ENCODE measurements around the gene NAP1L4.

The NAP1L4 gene

GRCh38 chr11:2924821-2925675, 67.1 kb downstream of the NAP1L4 start:
- no peak for DNase-seq (ENCODE audit: low spot score)
- CTCF ChIA-PET: interaction anchor here (0.9 to 1.1 kb wide), 3 partner anchors 13 to 96 kb away, joined by 3 to 4 read pairs (median 3); no protein-coding TSS in a partner anchor
- H3K27ac ChIP-seq: peak overlapping the region; percentile 64
- POLR2A ChIA-PET (ENCODE audit: low non-redundant PET): interaction anchor here (1.7 kb wide), 1 partner anchor 23 kb away, joined by 6 read pairs; a partner anchor contains a TSS
- TF ChIP-seq CTCF (conservative IDR thresholded peaks at IDR 0.05; ENCODE audit: low read depth): no peak

DNA sequence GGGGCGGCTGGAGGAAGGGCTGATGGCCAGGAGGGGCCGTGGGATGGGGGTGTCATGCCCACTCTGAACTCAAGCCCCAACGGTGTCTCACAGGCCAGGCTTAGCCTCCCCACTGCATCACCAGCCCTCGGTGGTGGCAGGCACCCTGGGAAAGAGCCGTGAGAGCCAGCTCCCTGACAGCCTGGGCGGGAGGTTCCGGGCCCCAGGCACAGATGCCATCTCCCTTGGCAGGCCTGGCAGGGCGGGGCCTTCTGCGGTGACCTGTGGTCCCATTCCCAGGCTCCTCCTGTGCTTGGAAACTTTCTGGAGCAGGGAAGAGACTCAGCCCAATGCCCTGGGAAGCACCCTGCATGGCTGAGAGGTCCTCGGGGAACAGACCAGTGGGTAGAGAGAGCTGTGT, 67.7 kb downstream of the NAP1L4 start:
- TF ChIP-seq CTCF (conservative IDR thresholded peaks at IDR 0.05; ENCODE audit: low read depth): no peak
- ChIA-PET CTCF (interaction anchor here (0.6 to 1.1 kb wide), 4 partner anchors 12 to 618 kb away, joined by 3 to 4 read pairs (median 3); no protein-coding TSS in a partner anchor), POLR2A (ENCODE audit: low non-redundant PET) (interaction anchor here (0.6 to 1.7 kb wide), 2 partner anchors 22 to 24 kb away, joined by 4 to 6 read pairs; a partner anchor contains a TSS)
- peak overlapping the region; percentile 64 for H3K27ac ChIP-seq
- peak; percentile 21 for DNase-seq (ENCODE audit: low spot score)

- ChIA-PET POLR2A (ENCODE audit: low non-redundant PET) (interaction anchor here (0.6 to 1.7 kb wide), 2 partner anchors 21 to 23 kb away, joined by 4 to 6 read pairs; a partner anchor contains a TSS), CTCF (interaction anchor here (0.6 to 1.1 kb wide), 3 partner anchors 11 to 618 kb away, joined by 3 read pairs; no protein-coding TSS in a partner anchor)
- H3K27ac ChIP-seq: peak overlapping the region; percentile 64
- no peak for DNase-seq (ENCODE audit: low spot score)
- TF ChIP-seq CTCF (conservative IDR thresholded peaks at IDR 0.05; ENCODE audit: low read depth): no peak
Observed at GRCh38 chr11:2923446-2924375, 68.4 kb downstream of the NAP1L4 start.

- ChIA-PET POLR2A (ENCODE audit: low non-redundant PET) (no interaction called here), CTCF (interaction anchor here (0.6 to 0.7 kb wide), 2 partner anchors 19 to 32 kb away, joined by 3 to 4 read pairs; no protein-coding TSS in a partner anchor)
- no peak for DNase-seq (ENCODE audit: low spot score)
- TF ChIP-seq CTCF (conservative IDR thresholded peaks at IDR 0.05; ENCODE audit: low read depth): no peak
- H3K27ac ChIP-seq: 0 out of 2 replicates have a peak overlapping the region, but pooled peaks have one; percentile 9
Observed at GRCh38 chr11:2922655-2923054, 69.5 kb downstream of the NAP1L4 start.

DNA sequence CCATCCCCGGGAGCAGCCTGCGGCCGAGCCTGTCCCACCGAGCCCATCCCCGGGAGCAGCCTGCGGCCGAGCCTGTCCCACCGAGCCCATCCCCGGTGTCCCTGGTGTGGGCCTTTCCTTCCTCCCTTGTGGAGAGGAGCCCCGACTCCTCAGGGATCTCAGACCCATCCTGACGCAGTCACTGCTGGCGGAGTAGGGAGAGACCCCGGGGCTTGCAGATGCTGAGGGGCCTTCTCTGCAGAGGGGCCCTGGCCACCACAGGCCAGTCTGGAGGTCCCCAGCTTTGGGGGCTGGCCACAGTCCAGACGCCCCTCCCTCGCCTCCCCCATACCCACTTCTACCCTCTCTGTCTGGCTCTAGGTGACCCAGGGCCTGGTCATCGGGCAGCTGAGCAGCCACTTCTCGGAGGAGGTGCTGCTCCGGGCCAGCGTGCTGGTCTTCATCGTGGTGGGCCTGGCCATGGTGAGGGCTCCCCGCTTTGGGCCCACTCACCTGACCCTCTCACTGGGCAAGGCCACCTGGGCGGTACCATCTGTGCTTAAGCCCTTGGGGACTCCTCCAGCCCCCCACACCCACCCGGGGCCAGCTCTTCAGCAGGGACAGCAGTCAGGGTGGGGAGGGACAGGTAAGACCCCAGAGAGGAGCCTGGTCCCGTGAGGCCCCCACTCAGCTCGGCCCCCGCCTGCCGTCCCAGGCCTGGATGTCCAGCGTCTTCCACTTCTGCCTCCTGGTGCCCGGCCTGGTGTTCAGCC, 70.2 kb downstream of the NAP1L4 start:
- no peak for TF ChIP-seq CTCF (conservative IDR thresholded peaks at IDR 0.05; ENCODE audit: low read depth)
- POLR2A ChIA-PET (ENCODE audit: low non-redundant PET): no interaction called here
- DNase-seq (ENCODE audit: low spot score): no peak
- CTCF ChIA-PET: interaction anchor here (0.7 kb wide), 1 partner anchor 19 kb away, joined by 3 read pairs; no protein-coding TSS in a partner anchor
- H3K27ac ChIP-seq: no peak overlapping the region

All from RWPE1 (cell line).